ENCODE measurements around the gene BMERB1. TPM values are rescaled to one million over a fixed set of nuclear protein-coding genes. Genes with fewer than 3 reads are reported as not detected.

BMERB1 gene
- total RNA-seq, 1 donor from 2014 or later, result 45.1 TPM

GRCh38 chr16:15498427-15499175 is 64.2 kb downstream of the BMERB1 start:
- no peak for TF ChIP-seq CTCF (conservative IDR thresholded peaks at IDR 0.05)
- Mint-ChIP-seq H3K36me3 (ENCODE audit: low read depth) (peaks cover 7% of the 10 kb centered on the region), H3K27ac (ENCODE audit: unreplicated experiment) (no peak overlapping the region), H3K27me3 (ENCODE audit: low read depth) (no peaks in the 10 kb centered on the region), H3K4me1 (peaks cover 17% of the 10 kb centered on the region), H3K4me3 (no peak overlapping the region), H3K9me3 (peaks cover 8% of the 10 kb centered on the region)
- no peak for DNase-seq (ENCODE audit: low read depth, low spot score)

GRCh38 chr16:15502041-15502725 is 67.8 kb downstream of the BMERB1 start:
- Mint-ChIP-seq H3K4me1 (peaks cover 17% of the 10 kb centered on the region), H3K36me3 (ENCODE audit: low read depth) (no peaks in the 10 kb centered on the region), H3K9me3 (peaks cover 2% of the 10 kb centered on the region), H3K27ac (ENCODE audit: unreplicated experiment) (no peak overlapping the region), H3K4me3 (no peak overlapping the region), H3K27me3 (ENCODE audit: low read depth) (no peaks in the 10 kb centered on the region)
- no peak for DNase-seq (ENCODE audit: low read depth, low spot score)
- TF ChIP-seq CTCF (conservative IDR thresholded peaks at IDR 0.05), result no peak

GRCh38 chr16:15506441-15506840 is 72.1 kb downstream of the BMERB1 start:
- no peak overlapping the region for H3K27ac Mint-ChIP-seq (ENCODE audit: unreplicated experiment)
- peaks cover 2% of the 10 kb centered on the region for H3K9me3 Mint-ChIP-seq
- H3K4me1 Mint-ChIP-seq, result peaks cover 24% of the 10 kb centered on the region
- no peak overlapping the region for H3K4me3 Mint-ChIP-seq
- no peak for DNase-seq (ENCODE audit: low read depth, low spot score)
- H3K36me3 Mint-ChIP-seq (ENCODE audit: low read depth), result no peaks in the 10 kb centered on the region
- no peak for TF ChIP-seq CTCF (conservative IDR thresholded peaks at IDR 0.05)
- H3K27me3 Mint-ChIP-seq (ENCODE audit: low read depth), result no peaks in the 10 kb centered on the region

- peaks cover 19% of the 10 kb centered on the region for H3K4me1 Mint-ChIP-seq
- DNase-seq (ENCODE audit: low read depth, low spot score), result no peak
Measured at GRCh38 chr16:15507301-15507958, 73.0 kb downstream of the BMERB1 start.

More at GRCh38 chr16:15507301-15507958, 73.0 kb downstream of the BMERB1 start:
- Mint-ChIP-seq H3K27me3 (ENCODE audit: low read depth) (no peaks in the 10 kb centered on the region), H3K27ac (ENCODE audit: unreplicated experiment) (no peak overlapping the region), H3K9me3 (peaks cover under 1% of the 10 kb centered on the region), H3K36me3 (ENCODE audit: low read depth) (no peaks in the 10 kb centered on the region), H3K4me3 (no peak overlapping the region)
- no peak for TF ChIP-seq CTCF (conservative IDR thresholded peaks at IDR 0.05)

Measured in neural crest cell (in vitro differentiated cells).